Astrocyte of the hippocampus (primary cell): ENCODE measurements around the gene LAMC3.

Experiments used
- DNase-seq: peaks from one replicate; pipeline ENCODE4 v3.0.0; 2011; ENCODE audit warnings: low read depth, low spot score

The LAMC3 gene

DNA sequence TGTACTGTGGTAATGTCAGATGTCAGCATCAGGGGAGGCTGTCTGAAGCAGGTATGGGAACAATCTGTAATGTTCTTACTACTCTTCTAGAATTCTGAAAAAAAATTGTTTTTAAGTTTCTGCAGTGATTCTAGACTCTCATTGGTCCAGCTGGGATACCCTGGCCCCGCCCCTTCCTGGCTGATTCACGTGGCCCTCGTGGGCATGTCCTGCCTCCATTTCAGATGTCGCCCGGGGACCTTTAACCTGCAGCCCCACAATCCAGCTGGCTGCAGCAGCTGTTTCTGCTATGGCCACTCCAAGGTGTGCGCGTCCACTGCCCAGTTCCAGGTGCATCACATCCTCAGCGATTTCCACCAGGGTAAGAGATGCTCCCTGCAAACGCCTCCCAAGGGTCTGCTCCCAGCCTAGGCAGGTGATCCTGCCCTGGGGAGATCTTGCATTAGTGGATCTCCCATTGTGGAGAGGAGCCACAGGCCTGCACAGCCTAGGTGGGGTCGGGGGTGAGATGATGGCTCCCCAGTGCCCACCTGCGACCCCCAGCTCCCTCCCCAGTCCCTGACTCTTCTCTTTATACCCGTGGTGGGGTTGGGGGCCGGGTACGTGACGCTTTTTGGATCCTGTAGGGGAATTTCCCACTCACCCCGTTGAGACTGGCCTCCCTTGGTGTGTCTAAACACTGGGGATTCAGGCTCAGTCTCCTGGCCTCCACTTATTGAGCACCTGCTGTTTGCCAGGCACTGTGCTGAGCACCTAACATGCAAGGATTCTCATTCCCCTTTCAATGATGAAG lies 36.5 kb downstream of the LAMC3 start:
- no peak for DNase-seq

DNA sequence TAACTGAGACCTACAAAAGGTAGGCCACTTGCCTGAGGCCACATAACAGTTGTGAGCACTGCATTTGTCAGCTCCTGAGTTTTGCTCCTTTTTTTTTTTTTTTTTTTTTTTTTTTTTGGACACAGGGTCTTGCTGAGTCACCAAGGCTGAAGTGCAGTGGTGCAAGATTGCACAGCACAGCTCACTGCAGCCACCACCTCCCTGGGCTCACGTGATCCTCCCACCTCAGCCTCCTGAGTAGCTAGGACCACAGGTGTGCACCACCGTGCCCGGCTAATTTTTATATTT lies 37.1 kb downstream of the LAMC3 start:
- DNase-seq: no peak

GRCh38 chr9:131046581-131047202 lies 37.7 kb downstream of the LAMC3 start:
- DNase-seq: peak; percentile 85

GRCh38 chr9:131048332-131048731 lies 39.4 kb downstream of the LAMC3 start:
- no peak for DNase-seq

- DNase-seq: no peak
Measured at GRCh38 chr9:131048820-131049219, 39.8 kb downstream of the LAMC3 start.

DNA sequence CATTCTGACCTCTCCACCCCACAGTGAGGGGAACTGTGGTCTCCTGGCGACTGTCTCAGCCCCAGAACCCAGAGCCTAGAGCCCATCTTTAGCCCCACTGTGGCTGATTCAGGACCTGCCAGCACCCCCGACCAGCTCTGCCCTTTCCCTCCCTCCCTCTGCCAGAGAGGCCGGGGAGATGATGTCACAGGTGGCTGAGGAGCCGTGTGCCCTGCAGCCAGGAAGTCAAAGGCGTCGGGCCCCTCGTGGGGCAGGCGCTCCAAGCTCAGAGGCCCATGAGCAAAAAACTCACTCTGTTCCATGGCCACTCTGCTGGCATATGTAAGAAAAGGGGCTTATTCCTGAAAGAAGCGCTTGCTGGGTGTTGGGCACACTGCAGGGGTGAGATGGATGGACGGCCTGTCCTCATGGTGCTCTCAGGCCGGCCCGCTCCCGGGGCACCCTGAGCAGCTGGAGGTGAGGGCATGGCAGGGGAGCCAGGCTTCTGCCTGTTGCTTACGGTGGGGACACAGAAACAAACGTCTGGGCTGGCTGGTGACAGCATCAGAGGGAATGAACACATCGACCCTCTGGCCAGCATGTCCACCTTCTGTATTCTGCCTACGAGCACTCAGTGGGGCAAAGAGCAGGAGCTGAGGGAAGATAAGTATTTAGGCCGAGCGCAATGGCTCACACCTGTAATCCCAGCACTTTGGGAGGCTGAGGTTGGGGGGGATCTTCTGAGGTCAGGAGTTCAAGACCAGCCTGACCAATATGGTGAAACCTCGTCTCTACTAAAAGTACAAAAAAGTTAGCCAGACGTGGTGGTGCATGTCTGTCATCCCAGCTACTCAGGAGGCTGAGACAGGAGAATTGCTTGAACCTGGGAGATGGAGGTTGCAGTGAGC lies 41.1 kb downstream of the LAMC3 start:
- no peak for DNase-seq

GRCh38 chr9:131050831-131051230 lies 41.9 kb downstream of the LAMC3 start:
- no peak for DNase-seq

DNA sequence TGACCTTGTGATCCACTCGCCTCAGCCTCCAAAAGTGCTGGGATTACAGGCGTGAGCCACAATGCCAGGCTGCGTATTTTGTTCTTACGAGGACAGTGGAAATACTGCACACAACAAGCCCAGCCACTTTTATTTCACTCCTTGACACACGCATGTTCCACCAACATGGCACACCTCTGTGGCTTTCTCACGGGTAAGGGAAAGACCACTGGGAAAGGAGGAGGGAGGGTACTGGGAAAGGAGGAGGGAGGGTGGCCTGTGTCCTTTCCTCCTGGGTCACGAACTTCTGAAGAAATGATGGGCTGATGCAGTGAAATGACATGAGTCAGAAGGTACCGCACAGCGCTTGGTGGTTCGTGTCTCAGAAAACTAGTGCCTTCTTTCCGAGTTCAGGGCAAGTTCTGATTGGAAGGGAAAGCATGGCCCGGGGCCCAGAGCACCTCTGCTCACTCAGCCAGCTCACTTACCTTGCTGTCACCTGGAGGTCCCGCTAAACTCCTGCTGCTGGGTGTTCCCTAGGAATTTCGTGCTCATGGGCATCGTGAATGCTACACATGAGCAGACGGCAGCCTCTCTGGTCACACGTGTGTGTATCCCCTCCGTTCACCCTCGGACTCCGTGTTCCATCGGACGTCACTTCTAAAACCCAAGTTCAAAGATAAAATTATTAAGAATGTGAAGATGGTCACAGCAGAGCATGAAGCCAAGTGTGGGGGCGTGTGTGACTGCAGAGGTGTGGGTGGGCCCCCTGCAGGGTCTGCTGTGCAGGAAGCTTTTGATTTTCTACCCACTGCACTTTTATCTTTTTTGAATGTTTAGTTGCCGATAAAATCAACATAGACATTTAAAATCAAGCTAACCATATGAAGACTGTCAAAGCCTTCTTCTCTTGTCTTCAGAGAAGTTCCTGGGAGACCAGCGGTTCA lies 42.9 kb downstream of the LAMC3 start:
- no peak for DNase-seq

DNA sequence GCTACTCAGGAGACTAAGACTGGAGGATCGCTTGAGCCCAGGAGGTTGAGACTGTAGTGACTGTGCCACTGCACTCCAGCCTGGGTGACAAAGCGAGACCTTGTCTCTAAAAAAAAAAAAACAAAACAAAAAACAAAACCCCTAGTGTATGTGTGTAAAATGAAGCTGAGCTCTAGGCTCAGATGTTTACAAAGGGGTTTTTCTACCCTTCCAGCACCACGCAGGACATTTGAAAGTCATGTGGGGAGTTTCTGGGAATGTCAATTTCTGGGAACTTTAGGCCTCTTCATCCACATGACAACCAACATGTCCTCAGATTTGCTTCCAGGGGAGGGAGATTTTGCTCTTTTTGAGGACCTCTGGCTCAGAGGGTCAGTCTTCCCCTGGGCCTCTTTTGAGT lies 44.9 kb downstream of the LAMC3 start:
- DNase-seq: no peak

DNA sequence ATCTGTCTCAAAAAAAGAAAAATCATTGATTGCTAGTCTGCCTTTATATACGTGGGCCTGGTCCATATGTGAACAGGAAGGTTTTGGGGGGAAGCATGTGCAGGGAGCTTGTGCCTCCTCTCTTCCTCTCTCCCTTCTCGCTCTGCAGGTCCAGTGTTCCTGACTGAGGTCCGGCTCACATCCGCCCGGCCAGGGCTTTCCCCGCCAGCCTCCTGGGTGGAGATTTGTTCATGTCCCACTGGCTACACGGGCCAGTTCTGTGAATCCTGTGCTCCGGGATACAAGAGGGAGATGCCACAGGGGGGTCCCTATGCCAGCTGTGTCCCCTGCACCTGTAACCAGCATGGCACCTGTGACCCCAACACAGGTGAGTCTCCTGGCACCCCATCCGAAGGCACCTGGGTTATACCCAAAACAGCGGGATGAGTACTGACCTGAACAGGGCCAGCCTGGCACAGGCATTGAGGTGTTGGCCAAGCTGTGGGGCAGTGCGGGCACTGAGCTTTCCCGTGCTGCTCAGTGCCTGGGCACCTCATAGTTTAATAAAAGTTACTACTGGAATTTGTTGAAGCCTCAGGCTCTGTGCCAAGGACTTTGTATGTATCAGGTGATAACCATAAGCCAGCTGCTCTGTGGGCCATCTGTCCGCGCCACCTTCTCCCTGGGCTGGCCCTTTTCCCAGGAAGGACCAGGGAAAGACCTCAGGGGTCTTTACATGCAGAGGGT lies 48.0 kb downstream of the LAMC3 start:
- no peak for DNase-seq

DNA sequence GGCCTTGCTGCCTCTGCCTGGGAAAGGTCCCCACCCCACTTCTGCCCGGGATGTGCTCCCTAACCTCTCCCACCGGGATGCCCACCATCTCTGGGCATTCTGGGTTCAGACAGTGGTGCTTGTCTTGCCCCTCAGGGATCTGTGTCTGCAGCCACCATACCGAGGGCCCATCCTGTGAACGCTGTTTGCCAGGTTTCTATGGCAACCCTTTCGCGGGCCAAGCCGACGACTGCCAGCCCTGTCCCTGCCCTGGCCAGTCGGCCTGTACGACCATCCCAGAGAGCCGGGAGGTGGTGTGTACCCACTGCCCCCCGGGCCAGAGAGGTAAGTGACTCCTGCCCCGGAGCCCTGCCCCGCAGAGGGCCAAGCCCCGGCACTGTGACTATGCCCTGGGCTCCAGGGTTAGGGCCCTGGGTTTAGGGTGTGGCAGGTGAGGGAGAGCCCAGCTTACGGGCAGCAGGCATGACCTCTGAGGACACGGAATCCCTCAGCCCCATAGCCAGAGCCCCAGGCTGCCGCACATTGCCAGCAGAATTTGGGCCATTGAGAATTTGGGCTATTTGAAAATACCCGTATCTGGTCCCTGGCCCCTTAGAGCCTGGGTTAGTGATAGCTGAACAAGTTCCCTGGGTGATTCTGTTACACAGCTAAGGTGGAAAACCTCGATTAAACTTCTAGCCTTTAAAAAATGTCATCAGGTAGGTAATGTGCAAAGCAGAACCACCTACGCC lies 52.1 kb downstream of the LAMC3 start:
- no peak for DNase-seq

- DNase-seq: no peak
Measured at GRCh38 chr9:131062969-131063368, 54.0 kb downstream of the LAMC3 start.

DNA sequence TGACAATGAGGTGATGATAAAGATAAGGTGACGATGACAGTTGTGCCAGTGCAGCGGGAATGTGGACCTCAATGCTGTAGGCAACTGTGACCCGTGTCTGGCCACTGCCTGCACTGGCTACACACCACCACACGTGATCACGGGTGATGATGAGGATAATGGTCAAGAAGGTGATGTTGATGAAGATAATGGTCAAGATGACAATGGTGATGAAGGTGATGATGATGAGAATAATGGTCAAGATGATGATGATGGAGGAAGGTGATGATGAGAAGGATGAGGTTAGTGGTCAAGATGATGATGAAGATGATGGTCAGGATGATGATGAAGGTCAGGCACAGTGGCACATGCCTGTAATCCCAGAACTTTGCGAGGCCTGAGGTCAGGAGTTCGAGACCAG lies 56.6 kb downstream of the LAMC3 start:
- DNase-seq: no peak

GRCh38 chr9:131067625-131068024 lies 58.7 kb downstream of the LAMC3 start:
- DNase-seq: no peak

GRCh38 chr9:131068076-131068816 lies 59.3 kb downstream of the LAMC3 start:
- DNase-seq: no peak

- DNase-seq: no peak
Measured at GRCh38 chr9:131069699-131070098, 60.7 kb downstream of the LAMC3 start.

- no peak for DNase-seq
Measured at GRCh38 chr9:131072107-131072870, 63.3 kb downstream of the LAMC3 start.

GRCh38 chr9:131072871-131073237 lies 63.9 kb downstream of the LAMC3 start:
- no peak for DNase-seq
